Measurements from ENCODE around the gene PET100. TPM values are rescaled to one million over a fixed set of nuclear protein-coding genes. Genes with fewer than 3 reads are reported as not detected.
A peak's percentile ranks its signal among the peaks of the same experiment; 100 is the strongest.

The PET100 gene
- polyA plus RNA-seq, 1 donor: 61.0 TPM

- DNase-seq (ENCODE audit: low read depth): no peak
Measured at GRCh38 chr19:7650148-7650547, 20.6 kb downstream of the PET100 start.

DNA sequence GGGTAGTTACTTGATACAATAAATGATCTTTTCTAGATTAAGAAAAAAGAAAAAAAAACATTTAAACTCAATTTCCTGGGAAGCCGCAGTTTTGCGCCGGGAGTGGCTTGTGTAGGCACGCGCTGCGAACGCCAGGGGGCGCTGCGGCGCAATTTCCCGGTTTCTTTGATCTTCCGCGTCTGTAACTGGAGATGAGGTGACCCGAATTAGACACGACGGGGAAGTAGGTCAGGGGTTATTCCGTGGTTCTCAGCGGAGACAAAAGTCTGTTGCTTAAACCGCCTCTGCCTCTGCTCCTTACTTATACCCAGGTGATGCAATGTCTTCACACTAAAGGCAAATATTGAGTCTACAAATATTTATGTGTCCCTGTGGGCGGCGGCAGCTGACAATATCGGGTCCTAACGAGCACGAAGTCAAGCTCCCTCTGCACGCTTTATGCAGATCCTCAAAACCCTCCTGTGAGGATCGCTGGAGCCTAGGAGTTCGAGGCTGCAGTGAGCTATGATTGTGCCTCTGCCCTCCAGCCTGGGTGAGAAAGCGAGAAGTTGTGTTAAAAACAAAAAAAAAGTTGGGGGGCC, 22.6 kb downstream of the PET100 start:
- peak; percentile 52 for DNase-seq (ENCODE audit: low read depth)

DNA sequence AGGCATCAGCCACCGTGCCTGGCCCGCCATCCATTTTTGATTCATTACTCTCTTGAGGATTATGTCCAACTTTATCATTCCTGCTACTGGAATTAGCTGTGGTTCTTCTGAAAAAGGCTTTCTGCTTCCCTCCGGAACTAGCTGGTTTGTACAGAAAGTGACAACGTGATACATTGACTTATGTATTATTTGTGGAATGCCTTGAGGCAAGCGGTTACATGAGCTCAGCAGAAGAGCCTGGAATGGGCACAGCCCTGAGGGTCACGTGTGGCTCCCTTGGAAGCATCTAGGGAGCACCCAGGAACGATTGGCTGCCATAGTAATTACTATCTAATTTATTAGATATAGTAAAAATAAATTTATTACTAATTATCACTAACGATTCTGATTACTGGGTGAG, 24.8 kb downstream of the PET100 start:
- DNase-seq (ENCODE audit: low read depth): no peak

GRCh38 chr19:7655581-7655980, 26.0 kb downstream of the PET100 start:
- no peak for DNase-seq (ENCODE audit: low read depth)

- DNase-seq (ENCODE audit: low read depth): no peak
Measured at GRCh38 chr19:7657131-7657751, 27.6 kb downstream of the PET100 start.

GRCh38 chr19:7658219-7658686, 28.7 kb downstream of the PET100 start:
- DNase-seq (ENCODE audit: low read depth): no peak

DNA sequence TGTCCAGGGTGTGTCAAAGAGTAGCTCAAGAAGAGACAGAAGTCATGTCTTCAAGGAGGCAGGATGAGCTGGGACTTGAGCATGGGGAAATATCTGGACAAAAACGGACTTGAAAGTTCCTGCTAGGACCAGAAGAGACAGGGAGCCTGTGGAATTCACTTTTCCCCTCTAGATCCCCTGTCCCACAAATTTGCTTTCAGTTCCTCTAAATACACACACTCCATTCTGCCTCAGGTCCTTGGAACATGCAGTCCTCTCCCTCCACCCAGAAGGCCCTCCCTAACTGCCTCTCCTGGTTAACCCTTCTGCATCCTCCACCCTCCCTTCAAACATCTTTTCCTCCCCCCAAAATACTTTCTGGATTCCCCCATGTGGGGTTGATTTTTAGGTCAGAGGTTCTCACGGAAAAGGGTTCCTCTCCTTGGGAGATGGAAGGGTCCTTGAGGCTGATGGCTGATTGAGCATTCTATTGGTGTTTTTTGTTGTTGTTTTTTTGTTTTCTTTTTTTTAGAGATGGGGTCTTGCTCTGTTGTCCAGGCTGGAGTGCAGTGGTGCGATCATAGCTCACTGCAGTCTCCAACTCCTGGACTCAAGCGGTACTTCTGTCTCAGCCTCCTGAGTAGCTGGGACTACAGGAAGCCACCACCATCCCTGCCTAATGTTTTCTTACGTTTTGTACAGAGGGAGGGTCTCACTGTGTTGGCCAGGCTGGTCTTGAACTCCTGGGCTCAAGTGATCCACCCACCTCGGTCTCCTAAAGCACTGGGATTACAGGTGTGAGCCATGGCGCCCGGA, 32.3 kb downstream of the PET100 start:
- DNase-seq (ENCODE audit: low read depth): no peak

- DNase-seq (ENCODE audit: low read depth): no peak
Measured at GRCh38 chr19:7662657-7663056, 33.1 kb downstream of the PET100 start.

DNA sequence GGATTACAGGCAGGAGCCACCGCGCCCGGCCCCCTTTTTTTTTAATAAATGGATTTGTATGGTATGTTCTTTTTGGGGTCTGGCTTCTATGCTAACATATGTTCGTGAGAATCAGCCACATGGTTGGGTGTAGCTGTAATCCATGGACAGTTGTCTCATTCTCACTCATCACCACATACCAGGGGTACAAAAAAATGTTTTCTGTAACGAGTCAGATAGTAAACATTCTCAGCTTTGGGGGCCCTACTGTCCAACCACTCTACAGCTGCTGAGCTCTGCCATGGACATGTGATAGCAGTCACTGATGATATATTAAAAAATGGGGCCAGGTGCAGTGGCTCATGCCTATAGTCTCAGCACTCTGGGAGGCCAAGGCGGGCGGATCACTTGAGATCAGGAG, 34.1 kb downstream of the PET100 start:
- no peak for DNase-seq (ENCODE audit: low read depth)

DNA sequence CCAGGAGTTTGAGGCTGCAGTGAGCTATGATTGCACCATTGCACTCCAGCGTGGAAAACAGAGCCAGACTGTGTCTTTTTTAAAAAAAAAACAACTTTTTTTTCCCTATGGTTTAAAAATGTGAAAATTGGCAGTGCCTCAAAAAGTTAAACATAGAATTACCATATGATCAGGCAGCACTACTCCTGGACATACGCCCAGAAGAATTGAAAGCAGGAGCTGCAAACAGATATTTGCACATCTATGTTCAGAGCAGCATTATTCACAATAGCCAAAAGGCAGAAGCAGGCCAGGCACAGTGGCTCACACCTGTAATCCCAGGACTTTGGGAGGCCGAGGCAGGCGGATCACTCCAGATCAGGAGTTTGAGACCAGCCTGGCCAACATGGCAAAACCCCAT, 35.5 kb downstream of the PET100 start:
- peak; percentile 83 for DNase-seq (ENCODE audit: low read depth)

DNA sequence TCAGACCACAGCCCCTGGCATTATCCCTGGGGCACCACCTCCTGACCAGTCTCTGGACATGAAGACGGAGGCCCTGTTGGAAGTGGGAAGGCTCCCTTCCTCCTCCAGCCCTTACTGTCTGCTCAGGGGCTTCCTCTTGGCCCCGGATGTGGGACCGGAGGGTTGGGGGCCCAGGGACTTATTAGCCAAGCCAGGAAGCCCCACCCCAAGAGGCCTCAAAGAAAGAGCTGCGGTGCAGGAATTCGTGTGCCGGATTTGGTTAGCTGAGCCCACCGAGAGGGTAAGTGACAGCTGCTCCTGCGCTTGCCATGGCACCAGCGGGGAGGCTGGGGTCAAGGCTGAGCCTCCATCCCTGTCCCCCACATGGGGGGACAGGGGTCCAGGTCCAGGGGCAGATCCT, 39.2 kb downstream of the PET100 start, which contains the start of gene RETN:
Gene RETN, plus strand, starts transcription at position 208 of the 400 bp plus-strand sequence. CDS start 278 bp downstream, outside the sequence.
- DNase-seq (ENCODE audit: low read depth): no peak

DNA sequence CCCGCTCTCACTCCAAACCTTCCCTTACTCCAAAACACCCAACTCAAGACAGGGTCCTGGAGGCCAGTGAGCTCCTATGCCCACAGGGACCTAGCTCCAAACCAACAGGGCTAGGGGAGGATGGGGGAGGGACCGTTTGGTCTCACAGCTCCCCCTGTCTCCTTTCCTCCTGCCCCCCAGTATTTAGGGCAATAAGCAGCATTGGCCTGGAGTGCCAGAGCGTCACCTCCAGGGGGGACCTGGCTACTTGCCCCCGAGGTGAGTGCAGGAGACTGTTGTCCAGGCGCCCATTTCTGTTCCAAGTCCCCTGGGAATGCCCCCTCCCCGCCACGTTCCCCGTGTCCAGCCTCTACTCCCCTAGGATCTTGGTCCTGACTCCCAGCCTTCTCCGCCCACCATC, 40.0 kb downstream of the PET100 start:
- no peak for DNase-seq (ENCODE audit: low read depth)

- DNase-seq (ENCODE audit: low read depth): no peak
Measured at GRCh38 chr19:7670150-7670783, 40.7 kb downstream of the PET100 start.

DNA sequence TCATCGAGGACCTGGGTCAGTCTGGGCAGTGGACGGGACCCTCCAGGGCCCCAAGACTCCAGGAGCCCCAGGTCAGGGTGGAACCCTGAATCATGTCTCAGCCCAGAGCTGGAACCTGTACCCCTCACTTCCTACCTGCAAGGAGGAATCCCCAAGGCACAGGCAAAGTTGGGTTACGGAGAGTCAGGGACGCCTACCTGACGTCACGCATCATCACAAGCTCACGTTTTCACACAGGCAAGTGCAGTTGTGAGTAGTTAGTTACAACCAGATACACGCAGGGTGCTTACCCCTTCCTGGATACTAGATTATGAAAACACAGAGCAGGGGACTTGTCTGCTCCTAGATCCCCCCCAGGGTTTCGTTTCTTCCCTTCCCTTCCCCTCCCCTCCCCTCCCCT, 41.2 kb downstream of the PET100 start:
- no peak for DNase-seq (ENCODE audit: low read depth)

GRCh38 chr19:7672522-7672921, 42.9 kb downstream of the PET100 start:
- DNase-seq (ENCODE audit: low read depth): no peak

DNA sequence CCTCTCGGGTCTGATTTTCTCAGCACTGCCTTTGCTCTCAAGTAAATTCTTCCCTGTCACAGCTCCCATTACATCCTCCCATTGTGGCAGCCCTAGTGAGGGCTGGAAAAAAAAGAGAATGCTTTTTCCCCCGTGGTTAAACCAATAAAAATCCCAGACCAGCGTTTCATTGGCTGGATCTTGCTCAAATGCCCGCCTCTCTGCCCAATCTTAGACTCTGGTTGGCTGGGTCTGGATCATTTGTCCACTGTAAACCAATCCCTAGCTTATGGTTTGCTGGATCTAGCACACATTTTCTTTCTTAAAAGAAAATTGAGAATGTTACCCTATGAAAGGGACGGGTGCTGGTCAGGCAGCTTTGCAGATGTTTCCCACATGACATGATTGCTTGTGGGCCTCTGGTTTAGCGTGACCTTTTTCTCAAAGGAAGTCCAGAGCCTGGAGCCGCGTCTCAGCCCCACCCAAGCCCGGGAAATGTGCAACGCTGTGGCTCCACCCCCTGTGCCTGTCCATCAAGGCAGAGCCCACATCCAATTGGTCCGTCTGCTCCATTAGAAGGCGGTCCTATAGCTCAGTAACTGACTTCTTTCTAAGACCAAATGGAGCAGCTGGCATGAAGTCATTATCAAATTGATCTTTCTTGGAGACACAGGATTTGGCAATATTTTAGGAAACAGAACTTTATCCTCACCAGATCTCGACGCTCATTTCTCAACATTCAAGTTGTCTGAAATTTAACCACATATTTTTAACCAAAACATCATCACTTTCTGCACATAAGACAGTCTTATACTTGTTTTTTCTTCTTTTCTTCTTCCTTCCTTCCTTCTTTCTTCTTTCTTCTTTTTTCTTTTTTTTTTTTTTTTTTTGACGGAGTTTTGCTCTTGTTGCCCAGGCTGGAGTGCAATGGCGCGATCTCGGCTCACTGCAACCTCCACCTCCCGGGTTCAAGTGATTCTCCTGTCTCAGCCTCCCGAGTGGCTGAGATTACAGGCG, 44.7 kb downstream of the PET100 start:
- DNase-seq (ENCODE audit: low read depth): no peak

DNA sequence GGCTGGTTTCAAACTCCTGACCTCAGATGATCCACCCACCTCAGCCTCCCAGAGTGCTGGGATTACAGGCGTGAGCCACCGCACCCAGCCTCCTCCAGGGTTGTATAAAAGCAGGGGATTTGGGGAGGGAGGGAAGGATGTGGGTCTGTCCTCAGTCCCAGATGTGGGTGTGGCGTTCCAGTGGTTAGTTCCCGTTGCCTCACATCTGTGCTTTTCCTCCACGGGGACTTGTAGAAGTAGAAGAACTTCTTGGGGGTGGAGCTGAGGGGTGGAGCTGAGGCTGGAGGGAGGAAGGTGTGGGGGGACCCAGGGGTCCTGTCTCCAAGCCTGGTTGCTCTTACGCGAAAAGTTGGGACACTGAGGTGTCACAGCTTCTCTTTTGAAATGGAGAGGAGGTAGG, 46.8 kb downstream of the PET100 start:
- no peak for DNase-seq (ENCODE audit: low read depth)

- DNase-seq (ENCODE audit: low read depth): no peak
Measured at GRCh38 chr19:7676854-7677253, 47.3 kb downstream of the PET100 start, which contains the start of gene MCEMP1. Gene MCEMP1 (plus strand): TSS chr19:7677090. CDS start chr19:7677121, 31 bp downstream.

- DNase-seq (ENCODE audit: low read depth): no peak
Measured at GRCh38 chr19:7677669-7678311, 48.2 kb downstream of the PET100 start.

DNA sequence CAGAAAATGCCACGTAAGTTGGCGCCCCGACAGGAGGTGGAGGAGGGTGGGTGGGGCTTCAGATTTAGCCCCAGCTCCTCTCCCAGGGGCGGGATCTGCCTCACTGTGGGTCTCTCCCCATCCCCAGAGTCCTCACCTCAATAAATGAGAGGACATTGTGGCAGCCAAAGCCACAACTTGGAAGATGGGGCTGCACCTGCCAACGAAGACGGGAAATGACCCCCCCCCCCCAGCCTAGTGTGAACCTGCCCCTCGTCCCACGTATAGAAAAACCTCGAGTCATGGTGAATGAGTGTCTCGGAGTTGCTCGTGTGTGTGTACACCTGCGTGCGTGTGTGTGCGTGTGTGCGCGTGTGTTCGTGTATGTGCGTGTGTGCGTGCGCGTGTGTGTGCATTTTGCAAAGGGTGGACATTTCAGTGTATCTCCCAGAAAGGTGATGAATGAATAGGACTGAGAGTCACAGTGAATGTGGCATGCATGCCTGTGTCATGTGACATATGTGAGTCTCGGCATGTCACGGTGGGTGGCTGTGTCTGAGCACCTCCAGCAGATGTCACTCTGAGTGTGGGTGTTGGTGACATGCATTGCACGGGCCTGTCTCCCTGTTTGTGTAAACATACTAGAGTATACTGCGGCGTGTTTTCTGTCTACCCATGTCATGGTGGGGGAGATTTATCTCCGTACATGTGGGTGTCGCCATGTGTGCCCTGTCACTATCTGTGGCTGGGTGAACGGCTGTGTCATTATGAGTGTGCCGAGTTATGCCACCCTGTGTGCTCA, 49.6 kb downstream of the PET100 start:
- DNase-seq (ENCODE audit: low read depth): no peak

Data from forelimb muscle (tissue), 1 donor.